Measurements from ENCODE around the gene BUB1B.

Gene BUB1B

DNA sequence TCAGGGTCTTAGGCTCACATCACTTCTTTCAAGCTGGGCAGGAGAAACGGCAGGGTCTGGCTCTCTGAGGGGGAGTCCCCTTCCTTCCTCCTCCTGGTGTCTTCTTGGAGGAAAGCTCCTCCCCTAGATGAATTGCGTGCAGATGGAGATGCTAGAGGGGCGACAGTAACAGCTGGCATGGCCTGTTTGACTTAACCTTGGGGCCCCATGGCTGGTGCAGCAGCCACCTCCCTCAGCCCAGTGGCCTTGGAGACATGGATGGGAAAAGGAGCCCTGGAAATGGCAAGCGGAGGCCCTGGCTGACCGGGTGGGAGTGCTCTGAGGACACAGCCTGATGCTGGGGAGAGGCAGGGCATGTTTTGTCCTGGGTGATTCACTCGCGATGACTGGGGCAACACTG is 98.2 kb downstream of the BUB1B start:
- peaks cover 11% of the 10 kb centered on the region for H3K27me3 Mint-ChIP-seq
- no peak overlapping the region for H3K4me3 Mint-ChIP-seq
- H3K9me3 Mint-ChIP-seq: no peaks in the 10 kb centered on the region
- H3K27ac Mint-ChIP-seq: no peak overlapping the region
- H3K36me3 Mint-ChIP-seq (ENCODE audit: low read depth): no peaks in the 10 kb centered on the region
- no peak for DNase-seq
- H3K4me1 Mint-ChIP-seq (ENCODE audit: low read depth): no peaks in the 10 kb centered on the region

DNA sequence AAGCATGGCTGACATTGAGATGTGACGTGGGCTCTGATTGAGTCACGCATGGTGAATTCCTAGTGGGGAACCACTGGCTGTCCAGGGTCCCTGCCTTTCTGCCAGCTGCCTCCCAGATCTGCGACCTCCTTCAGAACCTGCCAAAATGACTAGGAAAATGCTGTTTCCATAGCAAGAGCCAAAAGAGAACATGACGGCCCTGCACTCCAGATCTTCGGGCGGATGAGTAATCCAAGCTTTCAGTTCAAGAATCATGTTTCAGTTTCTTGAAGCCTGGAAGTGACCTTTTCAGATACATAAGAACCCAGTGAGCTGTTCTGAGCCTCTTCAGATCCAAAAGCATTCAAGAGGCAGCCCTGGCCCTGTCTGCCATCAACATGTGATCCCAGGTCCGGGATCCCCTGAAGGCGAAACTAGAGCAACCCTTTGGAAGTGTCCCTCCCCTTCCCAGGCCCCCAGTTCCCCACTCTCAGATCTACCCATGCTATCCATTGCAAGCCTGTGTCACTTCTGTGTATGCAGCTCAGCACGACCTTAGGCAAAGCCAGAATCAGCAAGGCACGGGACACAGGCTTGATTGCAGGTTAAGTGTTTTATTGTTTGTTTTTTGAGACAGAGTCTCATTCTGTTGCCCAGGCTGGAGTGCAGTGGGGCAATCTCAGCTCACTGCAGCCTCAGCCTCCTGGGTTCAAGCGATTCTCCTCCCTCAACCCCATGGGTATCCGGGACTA is 102.3 kb downstream of the BUB1B start:
- Mint-ChIP-seq H3K9me3 (no peaks in the 10 kb centered on the region), H3K27me3 (no peaks in the 10 kb centered on the region), H3K27ac (no peak overlapping the region), H3K4me3 (no peak overlapping the region), H3K4me1 (ENCODE audit: low read depth) (no peaks in the 10 kb centered on the region), H3K36me3 (ENCODE audit: low read depth) (no peaks in the 10 kb centered on the region)
- DNase-seq: no peak

DNA sequence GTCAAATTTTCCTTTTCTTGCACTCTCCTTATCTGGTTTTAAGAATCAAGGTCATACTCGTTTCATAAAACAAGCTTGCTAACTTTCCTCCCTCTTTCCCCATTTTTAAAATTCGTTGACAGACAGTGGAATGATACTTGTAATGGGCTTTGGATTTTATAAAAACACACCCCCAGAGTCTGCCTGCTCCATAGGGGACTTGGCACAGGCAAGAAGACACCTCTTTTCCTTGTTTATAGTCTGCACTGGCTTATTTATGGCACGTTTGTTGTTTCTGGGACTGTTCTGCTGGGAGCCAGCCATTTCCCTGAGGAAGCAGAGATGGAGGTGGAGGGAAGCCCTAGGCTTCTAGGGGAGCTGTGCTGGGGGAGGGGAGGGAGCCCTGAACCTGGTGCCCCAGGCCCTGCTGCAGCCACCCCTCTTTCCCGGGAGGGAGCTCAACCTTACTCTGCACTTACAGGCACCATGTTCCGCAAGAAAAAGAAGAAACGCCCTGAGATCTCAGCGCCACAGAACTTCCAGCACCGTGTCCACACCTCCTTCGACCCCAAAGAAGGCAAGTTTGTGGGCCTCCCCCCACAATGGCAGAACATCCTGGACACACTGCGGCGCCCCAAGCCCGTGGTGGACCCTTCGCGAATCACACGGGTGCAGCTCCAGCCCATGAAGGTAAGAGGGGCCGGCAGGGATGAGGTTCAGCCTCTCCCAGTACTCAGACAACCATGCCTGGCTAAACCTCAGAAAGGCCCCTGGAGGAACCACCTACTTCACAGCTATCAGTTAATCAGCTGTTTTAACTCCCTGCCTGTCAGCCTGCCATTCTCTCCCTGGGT is 103.7 kb downstream of the BUB1B start:
- H3K4me1 Mint-ChIP-seq (ENCODE audit: low read depth): no peaks in the 10 kb centered on the region
- H3K36me3 Mint-ChIP-seq (ENCODE audit: low read depth): no peaks in the 10 kb centered on the region
- H3K27ac Mint-ChIP-seq: no peak overlapping the region
- no peaks in the 10 kb centered on the region for H3K9me3 Mint-ChIP-seq
- no peak for DNase-seq
- no peak overlapping the region for H3K4me3 Mint-ChIP-seq
- no peaks in the 10 kb centered on the region for H3K27me3 Mint-ChIP-seq

DNA sequence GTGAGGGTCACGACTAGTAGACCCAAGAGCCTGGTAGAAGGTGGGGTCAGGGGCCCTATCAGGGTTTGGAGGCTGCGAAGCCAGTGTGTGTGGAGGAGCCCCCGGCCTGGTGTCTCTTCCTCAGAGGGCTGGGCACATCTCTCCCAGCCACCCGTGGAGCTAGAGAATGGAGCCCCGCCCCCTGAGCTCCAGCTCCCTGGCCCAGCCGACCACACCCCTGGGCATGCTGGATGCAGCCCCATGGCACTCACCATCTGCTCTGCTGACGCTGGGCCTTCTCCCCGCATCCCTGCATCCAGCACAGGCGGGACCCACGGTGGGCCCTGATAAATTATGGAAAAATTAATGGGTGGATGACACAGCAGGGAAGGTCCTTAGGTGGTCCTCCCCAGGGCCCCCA is 104.5 kb downstream of the BUB1B start:
- H3K4me1 Mint-ChIP-seq (ENCODE audit: low read depth): no peaks in the 10 kb centered on the region
- no peak overlapping the region for H3K4me3 Mint-ChIP-seq
- H3K36me3 Mint-ChIP-seq (ENCODE audit: low read depth): no peaks in the 10 kb centered on the region

DNA sequence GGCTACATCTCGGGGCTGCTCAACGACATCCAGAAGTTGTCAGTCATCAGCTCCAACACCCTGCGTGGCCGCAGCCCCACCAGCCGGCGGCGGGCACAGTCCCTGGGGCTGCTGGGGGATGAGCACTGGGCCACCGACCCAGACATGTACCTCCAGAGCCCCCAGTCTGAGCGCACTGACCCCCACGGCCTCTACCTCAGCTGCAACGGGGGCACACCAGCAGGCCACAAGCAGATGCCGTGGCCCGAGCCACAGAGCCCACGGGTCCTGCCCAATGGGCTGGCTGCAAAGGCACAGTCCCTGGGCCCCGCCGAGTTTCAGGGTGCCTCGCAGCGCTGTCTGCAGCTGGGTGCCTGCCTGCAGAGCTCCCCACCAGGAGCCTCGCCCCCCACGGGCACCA is 105.0 kb downstream of the BUB1B start:
- no peak for DNase-seq
- Mint-ChIP-seq H3K4me1 (ENCODE audit: low read depth) (no peaks in the 10 kb centered on the region), H3K27ac (no peak overlapping the region), H3K9me3 (no peaks in the 10 kb centered on the region), H3K36me3 (ENCODE audit: low read depth) (no peaks in the 10 kb centered on the region), H3K4me3 (no peak overlapping the region), H3K27me3 (no peaks in the 10 kb centered on the region)

More for the DNA sequence above, 104.5 kb downstream of the BUB1B start:
- Mint-ChIP-seq H3K27ac (no peak overlapping the region), H3K27me3 (no peaks in the 10 kb centered on the region), H3K9me3 (no peaks in the 10 kb centered on the region)
- no peak for DNase-seq

DNA sequence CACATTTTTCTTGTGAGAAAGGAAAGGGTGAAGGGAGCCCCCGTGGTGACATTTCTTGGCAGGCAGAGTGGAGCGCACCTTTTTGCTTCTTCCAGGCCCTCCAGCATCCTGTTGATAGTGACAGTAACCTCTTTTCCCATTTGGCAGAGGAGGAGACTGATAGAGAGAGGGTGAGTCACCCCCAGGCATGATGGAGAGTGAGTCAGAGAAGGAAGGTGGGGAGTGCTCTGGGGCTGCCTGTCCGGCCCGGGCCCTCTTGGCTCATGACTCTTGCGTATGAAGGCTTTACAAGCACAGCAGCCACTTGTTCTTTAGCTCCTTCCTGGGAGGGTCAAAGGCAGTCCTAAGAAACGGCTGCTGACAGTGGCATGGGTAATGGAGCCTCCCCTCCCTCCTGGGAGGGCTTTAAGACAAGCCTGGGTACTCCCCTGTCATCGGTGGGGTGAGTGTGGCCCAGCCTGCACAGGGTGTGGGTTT is 106.0 kb downstream of the BUB1B start:
- no peak overlapping the region for H3K4me3 Mint-ChIP-seq

DNA sequence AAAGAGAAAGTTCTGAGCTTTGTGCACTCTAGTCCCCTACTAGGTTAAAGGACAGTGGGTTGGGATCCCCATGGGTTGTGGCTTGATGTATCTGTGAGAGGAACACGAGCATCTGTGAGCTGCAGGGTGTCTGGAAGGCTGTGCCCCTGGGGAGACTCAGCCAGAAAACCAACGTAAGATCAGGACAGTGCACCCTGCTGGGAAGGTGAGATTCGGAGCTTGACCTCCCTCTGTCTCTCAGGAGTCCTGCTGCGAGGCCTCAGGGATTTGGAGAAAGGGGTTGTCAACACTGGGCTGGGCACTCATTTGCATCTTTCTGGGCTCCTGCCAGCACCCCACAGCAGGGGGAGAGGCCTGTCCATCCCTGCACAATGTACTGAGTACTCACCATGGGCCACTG is 106.8 kb downstream of the BUB1B start:
- H3K4me1 Mint-ChIP-seq (ENCODE audit: low read depth): no peaks in the 10 kb centered on the region
- H3K27me3 Mint-ChIP-seq: no peaks in the 10 kb centered on the region
- no peaks in the 10 kb centered on the region for H3K36me3 Mint-ChIP-seq (ENCODE audit: low read depth)
- H3K4me3 Mint-ChIP-seq: no peak overlapping the region
- no peak overlapping the region for H3K27ac Mint-ChIP-seq
- no peaks in the 10 kb centered on the region for H3K9me3 Mint-ChIP-seq
- no peak for DNase-seq

More for the DNA sequence above, 106.0 kb downstream of the BUB1B start:
- Mint-ChIP-seq H3K36me3 (ENCODE audit: low read depth) (no peaks in the 10 kb centered on the region), H3K27ac (no peak overlapping the region), H3K27me3 (no peaks in the 10 kb centered on the region), H3K4me1 (ENCODE audit: low read depth) (no peaks in the 10 kb centered on the region), H3K9me3 (no peaks in the 10 kb centered on the region)
- DNase-seq: no peak

DNA sequence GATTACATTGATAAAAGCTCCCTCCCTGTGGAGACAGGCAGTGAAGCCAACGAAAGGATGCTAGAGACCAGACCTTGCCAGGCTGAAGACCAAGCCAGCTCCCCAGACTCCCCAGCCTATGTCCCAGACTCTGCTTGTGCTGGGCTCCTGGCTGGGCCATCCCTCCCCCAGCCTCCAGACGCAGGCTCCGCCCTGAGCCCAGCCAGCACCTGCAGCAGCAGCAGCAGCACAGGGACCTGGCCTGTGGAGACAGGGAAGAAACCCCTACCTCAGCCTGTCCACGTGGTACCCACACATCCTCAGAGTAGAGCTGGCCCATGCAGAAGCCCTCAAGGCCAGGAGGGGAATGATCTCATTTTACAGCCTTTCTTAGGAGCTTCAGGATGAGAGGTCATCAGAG is 108.7 kb downstream of the BUB1B start:
- no peak overlapping the region for H3K4me3 Mint-ChIP-seq
- peaks cover 1% of the 10 kb centered on the region for H3K4me1 Mint-ChIP-seq (ENCODE audit: low read depth)
- H3K36me3 Mint-ChIP-seq (ENCODE audit: low read depth): no peaks in the 10 kb centered on the region

DNA sequence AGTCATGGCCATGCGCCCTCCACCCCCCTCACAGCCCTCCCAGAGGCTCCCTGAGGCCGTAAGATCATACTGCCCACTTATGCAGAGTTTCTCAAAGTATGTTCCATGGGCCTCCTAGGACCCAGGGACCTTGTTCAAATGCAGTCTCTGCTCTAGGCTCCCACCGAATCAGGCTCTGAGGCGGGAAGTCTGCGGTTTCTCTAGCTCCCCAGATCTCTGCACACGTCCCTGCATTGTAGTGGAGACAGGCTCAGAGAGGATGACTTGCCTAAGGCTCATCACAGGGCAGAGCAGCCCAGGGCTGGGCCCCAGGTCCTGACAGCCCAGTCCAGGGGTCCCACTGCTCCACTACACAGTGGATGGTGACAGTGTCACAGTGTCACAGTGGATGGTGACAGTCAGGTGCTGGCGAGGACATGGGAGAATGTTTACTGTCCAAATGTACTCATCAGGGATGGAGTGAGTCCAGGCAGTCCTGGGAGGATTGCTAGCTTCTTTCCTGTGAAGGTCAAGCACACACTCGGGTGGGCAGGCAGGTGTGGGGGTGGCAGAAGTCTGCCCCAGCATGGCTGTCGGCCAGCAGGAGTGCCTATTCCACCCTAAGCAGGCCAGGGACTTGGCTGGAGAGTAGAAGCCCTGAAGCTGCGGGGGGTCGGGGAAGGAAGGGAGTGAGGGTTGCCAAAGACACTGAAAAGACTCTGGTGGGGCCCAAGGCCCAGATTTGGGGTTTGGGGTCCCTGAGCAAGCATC is 109.6 kb downstream of the BUB1B start:
- Mint-ChIP-seq H3K36me3 (ENCODE audit: low read depth) (no peaks in the 10 kb centered on the region), H3K9me3 (no peaks in the 10 kb centered on the region), H3K4me3 (no peak overlapping the region), H3K27ac (no peak overlapping the region), H3K4me1 (ENCODE audit: low read depth) (peaks cover 2% of the 10 kb centered on the region), H3K27me3 (no peaks in the 10 kb centered on the region)
- DNase-seq: no peak

More for the DNA sequence above, 108.7 kb downstream of the BUB1B start:
- H3K27me3 Mint-ChIP-seq: no peaks in the 10 kb centered on the region
- H3K9me3 Mint-ChIP-seq: no peaks in the 10 kb centered on the region
- H3K27ac Mint-ChIP-seq: no peak overlapping the region
- DNase-seq: no peak

Measured in activated T-cell treated with anti-CD3 and anti-CD28 coated beads, Interleukin-2, amount 50 U/mL, for 24 hours (primary cell).